ENCODE results near the gene FGF14. TPM values are rescaled to one million over a fixed set of nuclear protein-coding genes. Genes with fewer than 3 reads are reported as not detected.

The FGF14 gene
- total and polyA plus RNA-seq, 2 donors (not counting 3 experiments of a cell fraction or from before 2014, with no cell fraction given) = not detected

DNA sequence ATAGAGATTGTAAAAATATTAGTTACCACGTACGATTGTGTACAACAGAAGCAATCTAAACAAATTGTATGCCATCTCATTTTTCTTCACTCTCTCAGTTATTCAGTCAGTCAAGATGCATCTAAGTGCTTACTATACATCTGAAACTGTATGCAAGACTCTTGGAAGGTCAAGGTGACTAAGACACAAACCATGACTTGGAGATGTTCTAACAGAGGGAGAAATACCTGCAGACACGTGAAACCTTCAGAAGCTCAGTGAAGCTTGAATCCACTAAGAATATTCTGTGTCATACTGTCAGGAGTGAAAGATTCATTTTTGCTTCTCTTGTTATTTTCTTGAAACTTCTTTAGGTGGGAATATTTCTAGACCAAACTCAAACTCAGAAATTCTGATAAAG is 584.0 kb downstream of the FGF14 start:
- H2AFZ ChIP-seq (ENCODE audit: low read depth, low read length) = no peak overlapping the region
- intact Hi-C loops (cut with micrococcal nuclease) (no loop called here), dilution Hi-C loops (cut with MboI; ENCODE audit: extremely low pct_ligation_motif_present, low sequenced_read_pairs) (no loop called here)
- no peak overlapping the region for H3K4me3 ChIP-seq (replicated peaks in 1 of 3; ENCODE audit: insufficient read depth in 1 of 3, low read depth in 1 of 3, low read length in 3 of 3)
- no peak for FAIRE-seq
- H3K9ac ChIP-seq (replicated peaks; ENCODE audit: extremely low read depth, insufficient read depth, low read length) = no peak overlapping the region
- no peak overlapping the region for H3K4me2 ChIP-seq (ENCODE audit: insufficient read depth, low read length)
- H3K27me3 ChIP-seq (ENCODE audit: control insufficient read depth in 2 of 2, insufficient read depth in 2 of 2, low read length in 2 of 2) = no peaks in the 10 kb centered on the region
- no peaks in the 10 kb centered on the region for H4K20me1 ChIP-seq (replicated peaks; ENCODE audit: control insufficient read depth, extremely low read depth, insufficient read depth, low read length)
- no peaks in the 10 kb centered on the region for H3K36me3 ChIP-seq (ENCODE audit: control insufficient read depth in 2 of 2, extremely low read depth in 1 of 2, insufficient read depth in 2 of 2, low read length in 2 of 2)
- no peak for TF ChIP-seq POLR2AphosphoS5 (IDR thresholded peaks at IDR 0.05; ENCODE audit: insufficient read depth, low read depth, low read length)
- TF ChIP-seq FOS (IDR thresholded peaks at IDR 0.05; ENCODE audit: borderline replicate concordance, insufficient read depth, low read length) = no peak
- TF ChIP-seq, protein P1, sequence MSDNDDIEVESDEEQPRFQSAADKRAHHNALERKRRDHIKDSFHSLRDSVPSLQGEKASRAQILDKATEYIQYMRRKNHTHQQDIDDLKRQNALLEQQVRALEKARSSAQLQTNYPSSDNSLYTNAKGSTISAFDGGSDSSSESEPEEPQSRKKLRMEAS (IDR thresholded peaks at IDR 0.05; ENCODE audit: insufficient read depth, insufficient read length) = no peak
- POLR2A ChIA-PET = no interaction called here
- H3K9me1 ChIP-seq (replicated peaks; ENCODE audit: control insufficient read depth, extremely low read depth, insufficient read depth, low read length) = no peaks in the 10 kb centered on the region
- H3K9me3 ChIP-seq (replicated peaks; ENCODE audit: control insufficient read depth, insufficient read depth, low read length) = no peaks in the 10 kb centered on the region
- DNase-seq (ENCODE audit: low read depth, low spot score) = no peak
- BruUV-seq (replicated peaks) = no TSS peak
- CTCF ChIA-PET = no interaction called here
- no peak overlapping the region for H3K27ac ChIP-seq (ENCODE audit: insufficient read depth, low read depth, low read length)
- H3K4me1 ChIP-seq (ENCODE audit: control insufficient read depth, extremely low read depth, insufficient read depth, low read length) = no peaks in the 10 kb centered on the region
- no peaks in the 10 kb centered on the region for H3K79me2 ChIP-seq (ENCODE audit: control insufficient read depth, insufficient read depth, low read length)

DNA sequence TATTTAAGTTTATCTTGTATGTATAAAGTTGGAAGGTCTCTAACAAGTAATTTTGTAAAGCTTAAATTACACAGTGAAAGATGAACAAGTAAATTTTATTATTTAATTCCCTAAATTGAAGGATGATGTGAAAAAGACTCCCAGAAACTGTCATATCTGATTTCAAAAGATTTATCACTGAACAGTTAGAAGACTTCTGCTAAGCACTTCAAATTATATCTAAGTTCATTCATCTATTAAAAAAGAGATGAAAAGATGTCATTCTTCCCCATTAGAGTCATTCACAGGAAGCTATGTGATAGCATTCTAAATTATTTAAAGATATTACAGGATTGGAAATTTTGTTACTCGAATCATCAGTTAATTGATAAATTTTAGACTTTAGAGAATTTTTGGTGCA is 590.0 kb downstream of the FGF14 start:
- H3K27me3 ChIP-seq (ENCODE audit: control insufficient read depth in 2 of 2, insufficient read depth in 2 of 2, low read length in 2 of 2) = no peaks in the 10 kb centered on the region
- no peaks in the 10 kb centered on the region for H3K9me1 ChIP-seq (replicated peaks; ENCODE audit: control insufficient read depth, extremely low read depth, insufficient read depth, low read length)
- H3K9ac ChIP-seq (replicated peaks; ENCODE audit: extremely low read depth, insufficient read depth, low read length) = no peak overlapping the region
- ChIA-PET CTCF (no interaction called here), POLR2A (no interaction called here)
- no peaks in the 10 kb centered on the region for H3K9me3 ChIP-seq (replicated peaks; ENCODE audit: control insufficient read depth, insufficient read depth, low read length)
- no peaks in the 10 kb centered on the region for H3K4me1 ChIP-seq (ENCODE audit: control insufficient read depth, extremely low read depth, insufficient read depth, low read length)
- intact Hi-C loops (cut with micrococcal nuclease) = no loop called here
- FAIRE-seq (no peak), DNase-seq (ENCODE audit: low read depth, low spot score) (no peak)
- H3K4me3 ChIP-seq (replicated peaks in 1 of 3; ENCODE audit: insufficient read depth in 1 of 3, low read depth in 1 of 3, low read length in 3 of 3) = no peak overlapping the region
- H2AFZ ChIP-seq (ENCODE audit: low read depth, low read length) = no peak overlapping the region
- no peak overlapping the region for H3K4me2 ChIP-seq (ENCODE audit: insufficient read depth, low read length)
- dilution Hi-C loops (cut with MboI; ENCODE audit: extremely low pct_ligation_motif_present, low sequenced_read_pairs) = no loop called here
- no peak overlapping the region for H3K27ac ChIP-seq (ENCODE audit: insufficient read depth, low read depth, low read length)
- TF ChIP-seq POLR2A (IDR thresholded peaks at IDR 0.05; ENCODE audit: low read depth, low read length) (no peak), FOS (IDR thresholded peaks at IDR 0.05; ENCODE audit: borderline replicate concordance, insufficient read depth, low read length) (no peak), EZH2 (IDR thresholded peaks at IDR 0.05; ENCODE audit: borderline replicate concordance, low read depth, low read length, severe bottlenecking) (no peak), MYC (IDR thresholded peaks at IDR 0.05; ENCODE audit: low read depth, low read length) (no peak), JUN (IDR thresholded peaks at IDR 0.05; ENCODE audit: borderline replicate concordance, insufficient read depth, insufficient read length, low read depth) (no peak), POLR2AphosphoS5 (IDR thresholded peaks at IDR 0.05; ENCODE audit: insufficient read depth, low read depth, low read length) (no peak), GATA2 (IDR thresholded peaks at IDR 0.05; ENCODE audit: insufficient read depth, insufficient read length, low read depth, low read length) (no peak)
- TF ChIP-seq, protein P1 (IDR thresholded peaks at IDR 0.05; ENCODE audit: insufficient read depth, insufficient read length) = no peak
- TF ChIP-seq, protein P2, sequence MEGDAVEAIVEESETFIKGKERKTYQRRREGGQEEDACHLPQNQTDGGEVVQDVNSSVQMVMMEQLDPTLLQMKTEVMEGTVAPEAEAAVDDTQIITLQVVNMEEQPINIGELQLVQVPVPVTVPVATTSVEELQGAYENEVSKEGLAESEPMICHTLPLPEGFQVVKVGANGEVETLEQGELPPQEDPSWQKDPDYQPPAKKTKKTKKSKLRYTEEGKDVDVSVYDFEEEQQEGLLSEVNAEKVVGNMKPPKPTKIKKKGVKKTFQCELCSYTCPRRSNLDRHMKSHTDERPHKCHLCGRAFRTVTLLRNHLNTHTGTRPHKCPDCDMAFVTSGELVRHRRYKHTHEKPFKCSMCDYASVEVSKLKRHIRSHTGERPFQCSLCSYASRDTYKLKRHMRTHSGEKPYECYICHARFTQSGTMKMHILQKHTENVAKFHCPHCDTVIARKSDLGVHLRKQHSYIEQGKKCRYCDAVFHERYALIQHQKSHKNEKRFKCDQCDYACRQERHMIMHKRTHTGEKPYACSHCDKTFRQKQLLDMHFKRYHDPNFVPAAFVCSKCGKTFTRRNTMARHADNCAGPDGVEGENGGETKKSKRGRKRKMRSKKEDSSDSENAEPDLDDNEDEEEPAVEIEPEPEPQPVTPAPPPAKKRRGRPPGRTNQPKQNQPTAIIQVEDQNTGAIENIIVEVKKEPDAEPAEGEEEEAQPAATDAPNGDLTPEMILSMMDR (IDR thresholded peaks at IDR 0.05; ENCODE audit: extremely low read depth in 1 of 2, insufficient read depth in 1 of 2, low read depth in 1 of 2, low read length in 2 of 2) = no peak
- no TSS peak for BruUV-seq (replicated peaks)
- H4K20me1 ChIP-seq (replicated peaks; ENCODE audit: control insufficient read depth, extremely low read depth, insufficient read depth, low read length) = no peaks in the 10 kb centered on the region
- no peaks in the 10 kb centered on the region for H3K79me2 ChIP-seq (ENCODE audit: control insufficient read depth, insufficient read depth, low read length)
- no peaks in the 10 kb centered on the region for H3K36me3 ChIP-seq (ENCODE audit: control insufficient read depth in 2 of 2, extremely low read depth in 1 of 2, insufficient read depth in 2 of 2, low read length in 2 of 2)
